DND-41 (cell line): ENCODE data around the gene CC2D2A.

ENCODE experiments used
- CTCF ChIP-seq: IDR thresholded peaks from 2 replicates; pipeline ENCODE4 v1.5.1; 2012; ENCODE audit warnings: borderline replicate concordance, low read length, moderate library complexity, mild to moderate bottlenecking; ENCODE audit not compliant: poor library complexity, severe bottlenecking; ENCODE audit errors: extremely low read depth
- EZH2 ChIP-seq: IDR thresholded peaks from 3 replicates; pipeline ENCODE4 v1.6.1; 2012; ENCODE audit warnings: borderline replicate concordance, low read depth, mild to moderate bottlenecking, moderate library complexity, low read length, inconsistent platforms; ENCODE audit not compliant: severe bottlenecking

GRCh38 chr4:15551740-15552446, 82.2 kb downstream of the CC2D2A start:
- TF ChIP-seq CTCF (no peak), EZH2 (no peak)
